Mesenchymal stem cell (in vitro differentiated cells and primary cell): ENCODE results near the gene PPM1M.

ENCODE experiments used
- DNase-seq: peaks from one replicate; pipeline ENCODE4 v3.0.0-alpha.2; 2013
- H2AFZ ChIP-seq: one replicate; pipeline ENCODE4 v1.6.1; 2013; ENCODE audit warnings: low read depth, mild to moderate bottlenecking, control low read depth, inconsistent platforms, low read length, moderate library complexity
- H2AK5ac ChIP-seq: 2 replicates; pipeline ENCODE4 v1.6.1; 2013; ENCODE audit warnings: low read length, moderate library complexity, mild to moderate bottlenecking, inconsistent platforms; ENCODE audit not compliant: severe bottlenecking
- H2BK120ac ChIP-seq: one replicate; pipeline ENCODE4 v1.6.1; 2013; ENCODE audit warnings: low read depth, mild to moderate bottlenecking, inconsistent platforms, low read length, moderate library complexity
- H2BK12ac ChIP-seq, 2 experiments: one replicate each; pipeline ENCODE4 v1.6.1; 2013; ENCODE audit warnings: inconsistent platforms in 2 of 2, low read length in 2 of 2, mild to moderate bottlenecking in 2 of 2, moderate library complexity in 2 of 2, control low read depth in 1 of 2
- H2BK15ac ChIP-seq: one replicate; pipeline ENCODE4 v1.6.1; 2013; ENCODE audit warnings: mild to moderate bottlenecking, low read depth, inconsistent platforms; ENCODE audit not compliant: poor library complexity, severe bottlenecking
- H2BK5ac ChIP-seq: 2 replicates; pipeline ENCODE4 v1.6.1; 2013; ENCODE audit warnings: low read depth, mild to moderate bottlenecking, low read length, control low read depth, inconsistent platforms; ENCODE audit not compliant: poor library complexity, severe bottlenecking
- H3K14ac ChIP-seq, 2 experiments: one replicate each; pipeline ENCODE4 v1.6.1; 2013; ENCODE audit warnings: inconsistent platforms in 2 of 2, low read length in 2 of 2, control low read depth in 1 of 2, mild to moderate bottlenecking in 1 of 2, moderate library complexity in 1 of 2
- H3K18ac ChIP-seq, 2 experiments: one replicate each; pipeline ENCODE4 v1.6.1; 2013; ENCODE audit warnings: inconsistent platforms in 2 of 2, low read length in 2 of 2, control low read depth in 1 of 2, low read depth in 1 of 2, mild to moderate bottlenecking in 1 of 2
- H3K23ac ChIP-seq, 2 experiments: one replicate each; pipeline ENCODE4 v1.6.1; 2013; ENCODE audit warnings: inconsistent platforms in 2 of 2, low read length in 2 of 2, mild to moderate bottlenecking in 2 of 2, moderate library complexity in 2 of 2, control low read depth in 1 of 2
- H3K27ac ChIP-seq: 2 replicates; pipeline ENCODE4 v1.5.1; 2013; ENCODE audit warnings: mild to moderate bottlenecking, moderate library complexity, low read length, control low read depth, inconsistent platforms; ENCODE audit not compliant: poor library complexity, severe bottlenecking
- H3K27me3 ChIP-seq, 2 experiments: 2 replicates each; pipeline versions ENCODE4 v1.6.1 to v1.7.0; 2013; ENCODE audit warnings: low read length in 2 of 2, mild to moderate bottlenecking in 2 of 2, moderate library complexity in 2 of 2, control low read depth in 1 of 2, inconsistent platforms in 1 of 2; ENCODE audit not compliant: control insufficient read depth in 1 of 2, insufficient read depth in 1 of 2
- H3K36me3 ChIP-seq, 2 experiments: 2 replicates each; pipeline versions ENCODE4 v1.6.1 to v1.7.0; 2013; ENCODE audit warnings: low read length in 2 of 2, control low read depth in 1 of 2, inconsistent platforms in 1 of 2, low read depth in 1 of 2, mild to moderate bottlenecking in 1 of 2; ENCODE audit not compliant: insufficient read depth in 2 of 2, control insufficient read depth in 1 of 2
- H3K4ac ChIP-seq, 2 experiments: one replicate each; pipeline ENCODE4 v1.6.1; 2013; ENCODE audit warnings: inconsistent platforms in 2 of 2, low read length in 2 of 2, mild to moderate bottlenecking in 2 of 2, moderate library complexity in 2 of 2, control low read depth in 1 of 2, low read depth in 1 of 2
- H3K4me1 ChIP-seq: 2 replicates; pipeline ENCODE4 v1.6.1; 2013; ENCODE audit warnings: low read depth, low read length, control low read depth; ENCODE audit not compliant: control insufficient read depth, insufficient read depth
- H3K4me2 ChIP-seq: 2 replicates; pipeline ENCODE4 v1.6.1; 2013; ENCODE audit warnings: low read length, mild to moderate bottlenecking, inconsistent platforms; ENCODE audit not compliant: poor library complexity, severe bottlenecking
- H3K4me3 ChIP-seq, 2 experiments: 2 replicates each; pipeline versions ENCODE4 v1.5.1 to v1.7.0; 2013; ENCODE audit warnings: low read length in 2 of 2, mild to moderate bottlenecking in 2 of 2, control low read depth in 1 of 2, low read depth in 1 of 2; ENCODE audit not compliant: insufficient read depth in 1 of 2
- H3K79me1 ChIP-seq: replicated peaks from 2 replicates; pipeline ENCODE4 v1.6.1; 2013; ENCODE audit warnings: mild to moderate bottlenecking, control low read depth, low read length, inconsistent platforms; ENCODE audit not compliant: poor library complexity, severe bottlenecking
- H3K9ac ChIP-seq: 2 replicates; pipeline ENCODE4 v1.7.0; 2013; ENCODE audit warnings: mild to moderate bottlenecking, low read length, moderate library complexity
- H3K9me3 ChIP-seq: 2 replicates; pipeline ENCODE4 v1.7.0; 2013; ENCODE audit warnings: mild to moderate bottlenecking, low read length; ENCODE audit not compliant: control insufficient read depth
- H4K8ac ChIP-seq: one replicate; pipeline ENCODE4 v1.6.1; 2013; ENCODE audit warnings: inconsistent platforms, mild to moderate bottlenecking, low read length, moderate library complexity
- H4K91ac ChIP-seq: one replicate; pipeline ENCODE4 v1.6.1; 2013; ENCODE audit warnings: mild to moderate bottlenecking, low read length, inconsistent platforms
- WGBS: methylation state at CpG from one replicate; pipeline ENCODE4 v1.1.7; 2013; ENCODE audit warnings: mixed read lengths; 5-methylcytosine and 5-hydroxymethylcytosine counted together

The PPM1M gene

GRCh38 chr3:52223449-52224408, 21.8 kb upstream of the PPM1M start:
- H2AK5ac ChIP-seq = no peak overlapping the region
- WGBS = 93% methylated on average over 29 of the region's 32 CpGs
- no peak overlapping the region for H3K4ac ChIP-seq
- DNase-seq = no peak
- H2BK12ac ChIP-seq = no peak overlapping the region
- no peak overlapping the region for H3K27ac ChIP-seq
- H2BK5ac ChIP-seq = no peak overlapping the region
- H2BK120ac ChIP-seq = no peak overlapping the region
- no peak overlapping the region for H2BK15ac ChIP-seq
- H3K9ac ChIP-seq = no peak overlapping the region
- no peak overlapping the region for H3K4me3 ChIP-seq
- H3K79me1 ChIP-seq = no peaks in the 10 kb centered on the region
- H3K9me3 ChIP-seq = no peaks in the 10 kb centered on the region
- peaks cover 13 to 18% of the 10 kb centered on the region in 2 experiments for H3K36me3 ChIP-seq
- no peak overlapping the region for H3K23ac ChIP-seq
- no peak overlapping the region for H3K14ac ChIP-seq
- peaks cover 2% of the 10 kb centered on the region for H3K4me1 ChIP-seq
- no peak overlapping the region for H3K4me2 ChIP-seq
- H3K27me3 ChIP-seq = peaks cover 0 to 7% of the 10 kb centered on the region in 2 experiments
- no peak overlapping the region for H4K8ac ChIP-seq
- no peak overlapping the region for H2AFZ ChIP-seq
- peak overlapping the region; percentile 35 for H4K91ac ChIP-seq
- H3K18ac ChIP-seq = no peak overlapping the region

- peaks cover 0 to 7% of the 10 kb centered on the region in 2 experiments for H3K27me3 ChIP-seq
- no peak within 1 kb of the TSS for H2BK120ac ChIP-seq
- H3K4me2 ChIP-seq = no peak within 1 kb of the TSS
- WGBS = 82% methylated on average over 7 of the region's 9 CpGs
- no peak within 1 kb of the TSS for H2AK5ac ChIP-seq
- no peak within 1 kb of the TSS for H3K9ac ChIP-seq
- no peak within 1 kb of the TSS for H3K27ac ChIP-seq
- no peak within 1 kb of the TSS for H2BK15ac ChIP-seq
- H3K4ac ChIP-seq = no peak within 1 kb of the TSS
- H2BK5ac ChIP-seq = no peak within 1 kb of the TSS
- peaks cover under 1% of the 10 kb centered on the region for H3K4me1 ChIP-seq
- H3K18ac ChIP-seq = no peak within 1 kb of the TSS
- no peak for DNase-seq
- no peak within 1 kb of the TSS for H3K4me3 ChIP-seq
- H2AFZ ChIP-seq = no peak within 1 kb of the TSS
- no peak within 1 kb of the TSS for H2BK12ac ChIP-seq
- no peak within 1 kb of the TSS for H4K91ac ChIP-seq
- peaks cover 32 to 37% of the 10 kb centered on the region in 2 experiments for H3K36me3 ChIP-seq
- H3K9me3 ChIP-seq = no peaks in the 10 kb centered on the region
- peak within 1 kb of the TSS; percentile 7 for H4K8ac ChIP-seq
- H3K23ac ChIP-seq = no peak within 1 kb of the TSS
- no peak within 1 kb of the TSS for H3K14ac ChIP-seq
- H3K79me1 ChIP-seq = peaks cover 12% of the 10 kb centered on the region
Measured at GRCh38 chr3:52225452-52226228, 19.9 kb upstream of the PPM1M start, which contains the start of gene TLR9. TSS of gene TLR9 (minus strand) at chr3:52225645. CDS start at chr3:52225529, 116 bp downstream.

GRCh38 chr3:52226229-52226817, 19.2 kb upstream of the PPM1M start:
- peaks cover 17% of the 10 kb centered on the region for H3K79me1 ChIP-seq
- WGBS = 94% methylated on average over 5 of the region's 5 CpGs
- no peak overlapping the region for H2BK12ac ChIP-seq
- H3K4ac ChIP-seq = no peak overlapping the region
- no peak overlapping the region for H2AFZ ChIP-seq
- H3K4me2 ChIP-seq = no peak overlapping the region
- no peak overlapping the region for H2BK15ac ChIP-seq
- no peak overlapping the region for H2BK120ac ChIP-seq
- H3K9ac ChIP-seq = no peak overlapping the region
- no peaks in the 10 kb centered on the region for H3K9me3 ChIP-seq
- no peak overlapping the region for H4K91ac ChIP-seq
- no peak overlapping the region for H3K27ac ChIP-seq
- peaks cover 0 to 7% of the 10 kb centered on the region in 2 experiments for H3K27me3 ChIP-seq
- H3K4me3 ChIP-seq = no peak overlapping the region
- no peak overlapping the region for H3K18ac ChIP-seq
- no peak for DNase-seq
- H3K23ac ChIP-seq = no peak overlapping the region
- H3K14ac ChIP-seq = no peak overlapping the region
- peaks cover 39 to 44% of the 10 kb centered on the region in 2 experiments for H3K36me3 ChIP-seq
- H2AK5ac ChIP-seq = no peak overlapping the region
- no peak overlapping the region for H4K8ac ChIP-seq
- no peaks in the 10 kb centered on the region for H3K4me1 ChIP-seq
- no peak overlapping the region for H2BK5ac ChIP-seq
